Measurements from ENCODE around the gene EXOG.

DNA sequence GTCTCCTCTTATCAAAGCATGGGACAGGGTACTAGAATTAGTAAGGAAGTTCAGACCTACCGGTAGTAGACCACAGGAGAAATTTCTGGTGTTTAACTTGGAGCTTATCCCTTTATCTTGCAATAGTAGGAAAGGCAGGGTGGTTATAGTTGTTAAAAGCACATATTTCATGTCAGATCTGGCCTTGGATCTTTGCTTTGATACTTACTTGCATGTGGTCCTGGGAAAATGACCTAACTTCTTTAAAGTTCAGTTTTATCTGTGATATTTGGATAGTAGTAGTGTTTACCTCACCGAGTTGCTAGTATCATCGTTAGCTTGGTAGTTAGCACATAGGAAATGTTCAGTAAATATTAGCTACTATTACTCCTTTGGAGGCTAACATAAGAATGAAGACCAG, 15.4 kb downstream of the EXOG start:
- no peak for TF ChIP-seq POLR2A (IDR thresholded peaks at IDR 0.05)
- TF ChIP-seq, protein P1, sequence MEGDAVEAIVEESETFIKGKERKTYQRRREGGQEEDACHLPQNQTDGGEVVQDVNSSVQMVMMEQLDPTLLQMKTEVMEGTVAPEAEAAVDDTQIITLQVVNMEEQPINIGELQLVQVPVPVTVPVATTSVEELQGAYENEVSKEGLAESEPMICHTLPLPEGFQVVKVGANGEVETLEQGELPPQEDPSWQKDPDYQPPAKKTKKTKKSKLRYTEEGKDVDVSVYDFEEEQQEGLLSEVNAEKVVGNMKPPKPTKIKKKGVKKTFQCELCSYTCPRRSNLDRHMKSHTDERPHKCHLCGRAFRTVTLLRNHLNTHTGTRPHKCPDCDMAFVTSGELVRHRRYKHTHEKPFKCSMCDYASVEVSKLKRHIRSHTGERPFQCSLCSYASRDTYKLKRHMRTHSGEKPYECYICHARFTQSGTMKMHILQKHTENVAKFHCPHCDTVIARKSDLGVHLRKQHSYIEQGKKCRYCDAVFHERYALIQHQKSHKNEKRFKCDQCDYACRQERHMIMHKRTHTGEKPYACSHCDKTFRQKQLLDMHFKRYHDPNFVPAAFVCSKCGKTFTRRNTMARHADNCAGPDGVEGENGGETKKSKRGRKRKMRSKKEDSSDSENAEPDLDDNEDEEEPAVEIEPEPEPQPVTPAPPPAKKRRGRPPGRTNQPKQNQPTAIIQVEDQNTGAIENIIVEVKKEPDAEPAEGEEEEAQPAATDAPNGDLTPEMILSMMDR (IDR thresholded peaks at IDR 0.05) = no peak
